PC-3 (cell line): ENCODE data around the gene CCDC158. TPM values are rescaled to one million over a fixed set of nuclear protein-coding genes. Genes with fewer than 3 reads are reported as not detected.

Source experiments
- ATAC-seq: fragments of 200-7000 bp; cut with Tn5 transposase; 2 replicates; pipeline ENCODE4 v1.9.1; 2020; ENCODE audit warnings: mild to moderate bottlenecking, moderate library complexity
- BruUV-seq: library from RNA; stranded (reverse); fragments of 400-500 nt; replicated peaks from 2 replicates; lab custom pipeline; 2021; lab: Mats Ljungman, UMichigan
- CTCF ChIA-PET: fragments of 300-600 bp; sonication (Branson Sonifier 250); formaldehyde crosslinking; loops from one replicate; lab custom pipeline; 2022; ENCODE audit warnings: antibody characterized with exemption; lab: Charles Lee
- POLR2A ChIA-PET: fragments of 300-600 bp; sonication (Branson Sonifier 250); formaldehyde crosslinking; loops from one replicate; lab custom pipeline; 2022; ENCODE audit warnings: antibody characterized with exemption; ENCODE audit not compliant: unreplicated experiment; lab: Charles Lee
- DNase-seq: peaks from one replicate; pipeline ENCODE4 v3.0.0-alpha.2; 2015
- H2AFZ ChIP-seq: fragments of 300-600 bp; sonication (generic); 2 replicates; pipeline ENCODE4 v1.6.0; 2016; ENCODE audit warnings: antibody characterized with exemption, low read length
- H3F3A ChIP-seq: fragments of 300-600 bp; sonication (generic); one replicate; pipeline ENCODE4 v1.6.0; 2017; ENCODE audit warnings: antibody characterized with exemption, low read length, control low read depth, mild to moderate bottlenecking; ENCODE audit not compliant: unreplicated experiment
- H3K27ac ChIP-seq: fragments of 300-600 bp; sonication (generic); 2 replicates; pipeline ENCODE4 v1.5.1; 2016; ENCODE audit warnings: mild to moderate bottlenecking, low read length
- H3K27me3 ChIP-seq: fragments of 300-600 bp; sonication (generic); 2 replicates; pipeline ENCODE4 v1.6.1; 2016; ENCODE audit warnings: low read length, mixed read lengths
- H3K36me3 ChIP-seq: fragments of 300-600 bp; sonication (generic); 2 replicates; pipeline ENCODE4 v1.6.1; 2016; ENCODE audit warnings: low read depth, mixed run types, low read length, mixed read lengths
- H3K4me1 ChIP-seq: fragments of 300-600 bp; sonication (generic); 2 replicates; pipeline ENCODE4 v1.5.1; 2016; ENCODE audit warnings: low read length; ENCODE audit not compliant: insufficient read depth
- H3K4me2 ChIP-seq: fragments of 300-600 bp; sonication (generic); 2 replicates; pipeline ENCODE4 v1.6.0; 2016; ENCODE audit warnings: low read length
- H3K4me3 ChIP-seq: fragments of 300-600 bp; sonication (generic); 2 replicates; pipeline ENCODE4 v1.5.1; 2016; ENCODE audit warnings: mild to moderate bottlenecking, low read length, mixed read lengths
- H3K79me2 ChIP-seq: fragments of 300-600 bp; sonication (generic); 2 replicates; pipeline ENCODE4 v1.6.1; 2017; ENCODE audit warnings: low read length, mixed read lengths
- H3K9ac ChIP-seq: fragments of 300-600 bp; sonication (generic); 2 replicates; pipeline ENCODE4 v1.6.0; 2016; ENCODE audit warnings: mild to moderate bottlenecking, low read length
- H3K9me2 ChIP-seq: fragments of 300-600 bp; sonication (generic); replicated peaks from 2 replicates; pipeline ENCODE4 v1.6.1; 2016; ENCODE audit warnings: mixed run types, low read length, mixed read lengths
- H3K9me3 ChIP-seq: fragments of 300-600 bp; sonication (generic); 2 replicates; pipeline ENCODE4 v1.6.1; 2016; ENCODE audit warnings: low read length, mixed read lengths
- H4K20me1 ChIP-seq: fragments of 300-600 bp; sonication (generic); 2 replicates; pipeline ENCODE4 v1.6.1; 2016; ENCODE audit warnings: low read length, mixed read lengths
- EZH2 ChIP-seq: fragments of 300-600 bp; sonication (generic); IDR thresholded peaks from one replicate; pipeline ENCODE4 v1.6.1; 2017; ENCODE audit warnings: antibody characterized with exemption, mild to moderate bottlenecking, low read length; ENCODE audit not compliant: unreplicated experiment
- EZH2phosphoT487 ChIP-seq: fragments of 300-600 bp; sonication (generic); IDR thresholded peaks from 2 replicates; pipeline ENCODE4 v1.6.1; 2018; ENCODE audit warnings: mild to moderate bottlenecking, antibody characterized with exemption, low read length, borderline replicate concordance
- intact Hi-C: fragments of 100-400 bp; cut with micrococcal nuclease; formaldehyde crosslinking; loops from 2 replicates; pipeline ENCODE4 v1.9.0; 2023
- total RNA-seq: library from RNA; depleted of rRNA; stranded (reverse); fragments of >200 nt; gene quantifications from 2 replicates; pipeline ENCODE4 v1.2.3, GENCODE V29; 2014
- TF ChIP-seq, protein P1 (sequence below): fragments of 300-600 bp; sonication (generic); conservative IDR thresholded peaks from 2 replicates; pipeline ENCODE4 v1.5.1; 2017; ENCODE audit warnings: antibody characterized with exemption, low read depth, mild to moderate bottlenecking, low read length

The CCDC158 gene
- total RNA-seq, 1 experiment from 2014 or later, result not detected

GRCh38 chr4:76443376-76443775, 22.4 kb upstream of the CCDC158 start:
- H3K27ac ChIP-seq, result no peak overlapping the region
- TF ChIP-seq, protein P1, sequence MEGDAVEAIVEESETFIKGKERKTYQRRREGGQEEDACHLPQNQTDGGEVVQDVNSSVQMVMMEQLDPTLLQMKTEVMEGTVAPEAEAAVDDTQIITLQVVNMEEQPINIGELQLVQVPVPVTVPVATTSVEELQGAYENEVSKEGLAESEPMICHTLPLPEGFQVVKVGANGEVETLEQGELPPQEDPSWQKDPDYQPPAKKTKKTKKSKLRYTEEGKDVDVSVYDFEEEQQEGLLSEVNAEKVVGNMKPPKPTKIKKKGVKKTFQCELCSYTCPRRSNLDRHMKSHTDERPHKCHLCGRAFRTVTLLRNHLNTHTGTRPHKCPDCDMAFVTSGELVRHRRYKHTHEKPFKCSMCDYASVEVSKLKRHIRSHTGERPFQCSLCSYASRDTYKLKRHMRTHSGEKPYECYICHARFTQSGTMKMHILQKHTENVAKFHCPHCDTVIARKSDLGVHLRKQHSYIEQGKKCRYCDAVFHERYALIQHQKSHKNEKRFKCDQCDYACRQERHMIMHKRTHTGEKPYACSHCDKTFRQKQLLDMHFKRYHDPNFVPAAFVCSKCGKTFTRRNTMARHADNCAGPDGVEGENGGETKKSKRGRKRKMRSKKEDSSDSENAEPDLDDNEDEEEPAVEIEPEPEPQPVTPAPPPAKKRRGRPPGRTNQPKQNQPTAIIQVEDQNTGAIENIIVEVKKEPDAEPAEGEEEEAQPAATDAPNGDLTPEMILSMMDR, result no peak
- no peak for TF ChIP-seq EZH2phosphoT487
- H3K4me1 ChIP-seq, result no peaks in the 10 kb centered on the region
- intact Hi-C loops, result no loop called here
- no peaks in the 10 kb centered on the region for H3F3A ChIP-seq
- H3K27me3 ChIP-seq, result no peaks in the 10 kb centered on the region
- DNase-seq, result no peak
- ATAC-seq, result no peak
- H3K36me3 ChIP-seq, result no peaks in the 10 kb centered on the region
- H3K9me3 ChIP-seq, result no peaks in the 10 kb centered on the region
- no peaks in the 10 kb centered on the region for H3K79me2 ChIP-seq
- CTCF ChIA-PET, result no interaction called here
- POLR2A ChIA-PET, result interaction anchor here (0.5 kb wide), 1 partner anchor 613 kb away, joined by 7 read pairs; no protein-coding TSS in a partner anchor
- no peak overlapping the region for H3K4me3 ChIP-seq
- H3K9ac ChIP-seq, result no peak overlapping the region
- no peaks in the 10 kb centered on the region for H4K20me1 ChIP-seq
- H3K9me2 ChIP-seq, result no peaks in the 10 kb centered on the region
- H2AFZ ChIP-seq, result no peak overlapping the region
- BruUV-seq, result no TSS peak
- no peak overlapping the region for H3K4me2 ChIP-seq

GRCh38 chr4:76442807-76443206, 21.9 kb upstream of the CCDC158 start:
- no peaks in the 10 kb centered on the region for H3K4me1 ChIP-seq
- POLR2A ChIA-PET, result no interaction called here
- DNase-seq, result no peak
- BruUV-seq, result no TSS peak
- H3K4me3 ChIP-seq, result no peak overlapping the region
- no peak overlapping the region for H2AFZ ChIP-seq
- H3K9ac ChIP-seq, result no peak overlapping the region
- H3K4me2 ChIP-seq, result no peak overlapping the region
- CTCF ChIA-PET, result no interaction called here
- no peaks in the 10 kb centered on the region for H3K9me3 ChIP-seq
- no peaks in the 10 kb centered on the region for H3K9me2 ChIP-seq
- TF ChIP-seq EZH2 (no peak), EZH2phosphoT487 (no peak)
- TF ChIP-seq, protein P1, result no peak
- intact Hi-C loops, result no loop called here
- no peak for ATAC-seq
- no peaks in the 10 kb centered on the region for H3F3A ChIP-seq
- H3K27ac ChIP-seq, result no peak overlapping the region
- no peaks in the 10 kb centered on the region for H3K36me3 ChIP-seq
- H3K79me2 ChIP-seq, result no peaks in the 10 kb centered on the region
- no peaks in the 10 kb centered on the region for H4K20me1 ChIP-seq
- no peaks in the 10 kb centered on the region for H3K27me3 ChIP-seq

DNA sequence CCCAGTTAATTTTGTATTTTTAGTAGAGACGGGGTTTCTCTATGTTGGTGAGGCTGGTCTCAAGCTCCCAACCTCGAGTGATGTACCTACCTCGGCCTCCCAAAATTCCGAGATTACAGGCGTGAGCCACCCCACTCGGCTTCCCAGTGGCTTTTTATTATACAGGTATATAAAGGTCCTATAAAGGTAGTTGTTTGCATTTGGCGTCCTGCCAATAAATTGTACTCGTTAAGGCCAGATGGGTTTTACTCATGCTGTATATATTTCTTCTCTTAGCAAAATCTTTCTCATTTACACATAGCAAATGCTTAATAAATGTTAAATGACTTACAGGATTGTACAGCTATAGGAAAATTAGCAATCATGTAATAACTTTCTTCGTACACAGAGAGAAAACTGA, 20.9 kb upstream of the CCDC158 start:
- BruUV-seq, result no TSS peak
- Histone ChIP-seq H3F3A (no peaks in the 10 kb centered on the region), H3K4me1 (no peaks in the 10 kb centered on the region), H3K9me2 (no peaks in the 10 kb centered on the region), H3K9me3 (no peaks in the 10 kb centered on the region), H3K27ac (no peak overlapping the region), H3K36me3 (no peaks in the 10 kb centered on the region), H3K79me2 (no peaks in the 10 kb centered on the region), H3K9ac (no peak overlapping the region), H2AFZ (no peak overlapping the region), H3K27me3 (no peaks in the 10 kb centered on the region), H3K4me2 (no peak overlapping the region), H4K20me1 (no peaks in the 10 kb centered on the region), H3K4me3 (no peak overlapping the region)
- ChIA-PET CTCF (no interaction called here), POLR2A (no interaction called here)
- intact Hi-C loops, result no loop called here
- no peak for DNase-seq
- no peak for ATAC-seq
- TF ChIP-seq EZH2phosphoT487, result no peak
- TF ChIP-seq, protein P1, result no peak
- no peak for TF ChIP-seq EZH2
